ENCODE data around the gene ARHGAP26.

DNA sequence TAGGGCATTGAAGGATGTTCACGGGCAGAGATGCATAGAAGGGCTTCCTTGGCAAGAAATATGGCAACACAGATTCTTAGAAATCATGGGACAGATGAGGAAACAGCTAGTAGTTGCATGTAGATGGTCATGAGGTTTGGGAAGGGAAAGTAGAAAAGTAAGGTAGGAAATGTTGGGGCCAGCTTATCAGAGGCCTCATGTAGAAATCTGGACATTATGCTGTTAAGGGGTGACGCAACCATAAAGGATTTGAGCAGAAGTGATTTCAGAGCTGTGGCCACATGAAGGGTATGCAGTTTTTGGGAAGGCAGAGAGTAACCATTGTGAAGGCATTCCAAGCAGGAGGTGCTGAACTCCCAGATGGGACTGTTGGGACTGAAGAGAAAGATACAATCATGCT, 224.0 kb downstream of the ARHGAP26 start:
- no peak for TF ChIP-seq POLR2AphosphoS5 (IDR thresholded peaks at IDR 0.05; ENCODE audit: low read depth, low read length)
- TF ChIP-seq TAF1 (IDR thresholded peaks at IDR 0.05; ENCODE audit: borderline replicate concordance, insufficient read depth, low read length), result no peak
- TF ChIP-seq FOXP2 (optimal IDR thresholded peaks at IDR 0.05; ENCODE audit: borderline replicate concordance, extremely low read depth, extremely low read length, insufficient read depth), result no peak
- TF ChIP-seq SIN3A (IDR thresholded peaks at IDR 0.05; ENCODE audit: borderline replicate concordance, insufficient read depth, low read length), result no peak

Measured in PFSK-1 (cell line).